Measurements from ENCODE around the gene LEPR. TPM values are rescaled to one million over a fixed set of nuclear protein-coding genes. Genes with fewer than 3 reads are reported as not detected.

Gene LEPR
- total RNA-seq, 4 donors from 2014 or later: 3.9 to 12.4 (median 6.7) TPM

DNA sequence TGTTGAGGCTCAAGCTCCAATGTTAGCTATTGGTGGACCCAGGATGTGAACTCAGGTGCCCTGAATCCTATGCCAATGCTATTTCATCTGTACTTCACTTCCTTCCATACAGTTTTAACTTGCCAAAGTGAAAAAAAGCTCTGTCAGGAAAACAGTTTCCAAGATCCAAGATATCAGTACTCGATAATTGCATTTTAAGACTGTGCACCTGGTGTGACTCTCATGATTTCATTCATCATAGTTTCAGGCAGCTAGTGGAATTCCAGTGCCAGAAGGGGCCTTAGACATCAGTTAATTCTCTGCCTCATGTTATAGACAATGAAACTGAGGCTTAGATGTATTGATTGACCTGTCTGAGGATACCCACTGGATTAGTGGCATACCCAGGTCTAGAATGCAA lies 26.5 kb upstream of the LEPR start:
- WGBS: 73% methylated on average over 1 of the region's 1 CpG
- H3K36me3 ChIP-seq: no peaks in the 10 kb centered on the region
- no peaks in the 10 kb centered on the region for H3K4me1 ChIP-seq
- TF ChIP-seq, protein P1, sequence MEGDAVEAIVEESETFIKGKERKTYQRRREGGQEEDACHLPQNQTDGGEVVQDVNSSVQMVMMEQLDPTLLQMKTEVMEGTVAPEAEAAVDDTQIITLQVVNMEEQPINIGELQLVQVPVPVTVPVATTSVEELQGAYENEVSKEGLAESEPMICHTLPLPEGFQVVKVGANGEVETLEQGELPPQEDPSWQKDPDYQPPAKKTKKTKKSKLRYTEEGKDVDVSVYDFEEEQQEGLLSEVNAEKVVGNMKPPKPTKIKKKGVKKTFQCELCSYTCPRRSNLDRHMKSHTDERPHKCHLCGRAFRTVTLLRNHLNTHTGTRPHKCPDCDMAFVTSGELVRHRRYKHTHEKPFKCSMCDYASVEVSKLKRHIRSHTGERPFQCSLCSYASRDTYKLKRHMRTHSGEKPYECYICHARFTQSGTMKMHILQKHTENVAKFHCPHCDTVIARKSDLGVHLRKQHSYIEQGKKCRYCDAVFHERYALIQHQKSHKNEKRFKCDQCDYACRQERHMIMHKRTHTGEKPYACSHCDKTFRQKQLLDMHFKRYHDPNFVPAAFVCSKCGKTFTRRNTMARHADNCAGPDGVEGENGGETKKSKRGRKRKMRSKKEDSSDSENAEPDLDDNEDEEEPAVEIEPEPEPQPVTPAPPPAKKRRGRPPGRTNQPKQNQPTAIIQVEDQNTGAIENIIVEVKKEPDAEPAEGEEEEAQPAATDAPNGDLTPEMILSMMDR (IDR thresholded peaks at IDR 0.05): no peak
- no peak for TF ChIP-seq EP300 (IDR thresholded peaks at IDR 0.05)
- no peak for TF ChIP-seq POLR2AphosphoS5 (IDR thresholded peaks at IDR 0.05)
- no peak for TF ChIP-seq POLR2A (IDR thresholded peaks at IDR 0.05)
- no peaks in the 10 kb centered on the region for H3K9me3 ChIP-seq
- no peaks in the 10 kb centered on the region for H3K27me3 ChIP-seq
- no peak overlapping the region for H3K27ac ChIP-seq
- no peak for DNase-seq (ENCODE audit: low spot score in 2 of 2)
- no peak overlapping the region for H3K4me3 ChIP-seq

DNA sequence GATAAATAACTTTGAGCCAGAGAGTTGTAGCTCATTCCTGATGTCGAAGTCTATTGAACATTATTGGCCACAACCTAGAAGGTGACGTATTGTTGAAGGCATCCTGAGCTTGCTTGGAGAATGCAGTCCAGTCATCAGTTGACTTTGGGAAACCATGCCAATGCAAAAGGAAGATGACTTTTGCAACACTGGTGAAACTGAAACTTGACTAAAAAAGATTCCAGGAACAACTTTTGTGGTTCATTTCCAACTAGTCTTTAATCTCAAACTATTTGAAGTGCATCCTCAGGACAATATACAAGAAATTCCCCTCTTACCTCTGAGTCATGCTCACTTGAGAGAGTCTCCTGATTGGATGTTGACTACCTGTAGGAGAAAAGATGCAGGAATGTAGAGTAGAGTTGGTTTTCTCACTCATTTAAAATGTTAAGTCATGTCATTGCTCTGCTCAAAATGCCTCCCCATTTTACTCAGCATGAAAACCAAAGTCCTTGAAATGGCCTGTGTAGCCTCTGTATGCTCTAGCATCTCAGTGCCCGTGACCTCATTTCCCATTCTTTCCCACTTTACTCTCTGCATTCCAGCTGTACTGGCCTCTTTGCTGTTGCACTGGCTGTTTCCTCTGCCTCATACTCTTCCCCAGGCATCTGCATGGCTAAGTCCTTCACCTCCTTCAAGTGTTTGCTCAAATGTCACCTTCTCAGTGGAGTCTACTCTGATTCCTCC lies 24.4 kb upstream of the LEPR start:
- WGBS: 77% methylated on average over 3 of the region's 3 CpGs
- no peak overlapping the region for H3K4me3 ChIP-seq
- no peaks in the 10 kb centered on the region for H3K27me3 ChIP-seq
- no peak for TF ChIP-seq EP300 (IDR thresholded peaks at IDR 0.05)
- TF ChIP-seq, protein P1 (IDR thresholded peaks at IDR 0.05): no peak
- no peaks in the 10 kb centered on the region for H3K4me1 ChIP-seq
- no peak for DNase-seq (ENCODE audit: low spot score in 2 of 2)
- H3K9me3 ChIP-seq: no peaks in the 10 kb centered on the region
- no peak overlapping the region for H3K27ac ChIP-seq
- no peaks in the 10 kb centered on the region for H3K36me3 ChIP-seq

DNA sequence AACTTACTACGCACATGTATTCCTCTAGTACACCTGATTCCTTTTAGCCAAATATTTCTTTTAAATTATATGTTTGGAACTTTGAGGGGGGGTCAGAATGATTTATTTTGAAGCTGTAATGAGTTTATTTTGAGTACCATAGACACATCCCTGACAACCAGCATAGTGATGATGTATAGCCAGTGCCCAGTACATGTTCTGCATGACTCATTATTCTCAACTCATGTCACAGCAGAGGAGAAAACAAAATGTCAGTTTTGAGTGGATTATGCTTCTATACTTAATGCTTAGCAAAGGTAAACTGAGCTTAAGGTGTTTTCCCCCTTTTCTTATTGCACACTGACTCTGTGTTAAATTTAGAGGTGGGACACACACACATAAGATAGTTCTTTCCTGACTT lies 22.4 kb upstream of the LEPR start:
- no peaks in the 10 kb centered on the region for H3K9me3 ChIP-seq
- H3K4me3 ChIP-seq: no peak overlapping the region
- H3K27ac ChIP-seq: no peak overlapping the region
- WGBS: 100% methylated on average over 1 of the region's 1 CpG
- no peaks in the 10 kb centered on the region for H3K4me1 ChIP-seq
- no peak for DNase-seq (ENCODE audit: low spot score in 2 of 2)
- TF ChIP-seq POLR2A (IDR thresholded peaks at IDR 0.05): no peak
- no peak for TF ChIP-seq POLR2AphosphoS5 (IDR thresholded peaks at IDR 0.05)
- no peak for TF ChIP-seq EP300 (IDR thresholded peaks at IDR 0.05)
- TF ChIP-seq, protein P1 (IDR thresholded peaks at IDR 0.05): no peak
- H3K27me3 ChIP-seq: no peaks in the 10 kb centered on the region
- H3K36me3 ChIP-seq: no peaks in the 10 kb centered on the region

DNA sequence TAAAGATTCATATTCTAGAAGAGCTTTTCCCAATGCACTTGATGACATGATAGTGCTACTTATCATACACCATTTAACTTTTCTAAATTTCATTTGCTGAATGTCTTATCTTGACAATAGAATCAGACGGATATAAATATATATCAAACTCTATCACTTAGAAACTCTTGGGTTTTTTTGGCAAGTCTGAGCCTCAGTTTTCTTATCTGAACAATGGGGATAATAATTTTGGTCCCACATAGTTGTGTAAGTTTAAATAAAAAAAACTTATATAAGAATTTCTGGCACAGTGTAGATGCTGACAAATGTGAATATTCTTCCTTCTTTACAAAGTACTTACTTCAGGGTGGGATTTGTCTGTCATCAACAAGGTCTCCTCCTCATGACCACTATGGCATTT lies 21.5 kb upstream of the LEPR start:
- H3K4me1 ChIP-seq: no peaks in the 10 kb centered on the region
- DNase-seq (ENCODE audit: low spot score in 2 of 2): no peak
- H3K4me3 ChIP-seq: no peak overlapping the region
- H3K36me3 ChIP-seq: no peaks in the 10 kb centered on the region
- H3K27ac ChIP-seq: no peak overlapping the region
- no peaks in the 10 kb centered on the region for H3K27me3 ChIP-seq
- TF ChIP-seq EP300 (IDR thresholded peaks at IDR 0.05) (no peak), POLR2A (IDR thresholded peaks at IDR 0.05) (no peak), POLR2AphosphoS5 (IDR thresholded peaks at IDR 0.05) (no peak)
- TF ChIP-seq, protein P1 (IDR thresholded peaks at IDR 0.05): no peak
- H3K9me3 ChIP-seq: no peaks in the 10 kb centered on the region
- 100% methylated on average over 1 of the region's 1 CpG for WGBS

DNA sequence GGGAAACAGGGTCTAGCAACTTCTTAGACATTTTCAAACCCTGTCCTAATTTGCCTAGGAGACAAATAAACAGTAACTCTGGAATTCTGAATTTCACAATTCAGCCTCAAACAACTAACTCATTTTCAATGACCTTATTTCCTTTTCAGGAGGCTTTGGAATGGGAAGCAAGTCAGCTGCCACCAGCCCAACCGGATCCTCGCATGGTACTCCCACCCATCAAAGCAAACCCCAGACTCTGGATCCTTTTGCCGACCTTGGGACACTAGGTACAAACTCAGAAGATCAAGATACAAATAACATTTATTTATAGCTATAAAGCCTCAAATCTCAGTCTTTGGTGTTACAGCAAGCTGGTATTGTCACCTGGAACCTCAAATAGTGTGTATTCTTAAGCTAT lies 18.9 kb upstream of the LEPR start:
- H3K27me3 ChIP-seq: no peaks in the 10 kb centered on the region
- H3K4me3 ChIP-seq: no peak overlapping the region
- no peaks in the 10 kb centered on the region for H3K9me3 ChIP-seq
- no peaks in the 10 kb centered on the region for H3K4me1 ChIP-seq
- WGBS: 89% methylated on average over 3 of the region's 3 CpGs
- no peak overlapping the region for H3K27ac ChIP-seq
- TF ChIP-seq, protein P1 (IDR thresholded peaks at IDR 0.05): no peak
- TF ChIP-seq POLR2AphosphoS5 (IDR thresholded peaks at IDR 0.05) (no peak), EP300 (IDR thresholded peaks at IDR 0.05) (no peak), POLR2A (IDR thresholded peaks at IDR 0.05) (no peak)
- DNase-seq (ENCODE audit: low spot score in 2 of 2): no peak
- H3K36me3 ChIP-seq: no peaks in the 10 kb centered on the region
